Suppressor macrophage treated with lipopolysaccharide for 4 hours (primary cell): ENCODE data around the gene SGF29.
"Not testable (repeated sequence)": the region's sequence is repeated elsewhere in the genome, so short reads cannot be mapped to it uniquely, and the experiment has no call there.

Experiments used
- DNase-seq: peaks from one replicate; pipeline ENCODE4 v3.0.0-alpha.2; 2020

SGF29 gene

DNA sequence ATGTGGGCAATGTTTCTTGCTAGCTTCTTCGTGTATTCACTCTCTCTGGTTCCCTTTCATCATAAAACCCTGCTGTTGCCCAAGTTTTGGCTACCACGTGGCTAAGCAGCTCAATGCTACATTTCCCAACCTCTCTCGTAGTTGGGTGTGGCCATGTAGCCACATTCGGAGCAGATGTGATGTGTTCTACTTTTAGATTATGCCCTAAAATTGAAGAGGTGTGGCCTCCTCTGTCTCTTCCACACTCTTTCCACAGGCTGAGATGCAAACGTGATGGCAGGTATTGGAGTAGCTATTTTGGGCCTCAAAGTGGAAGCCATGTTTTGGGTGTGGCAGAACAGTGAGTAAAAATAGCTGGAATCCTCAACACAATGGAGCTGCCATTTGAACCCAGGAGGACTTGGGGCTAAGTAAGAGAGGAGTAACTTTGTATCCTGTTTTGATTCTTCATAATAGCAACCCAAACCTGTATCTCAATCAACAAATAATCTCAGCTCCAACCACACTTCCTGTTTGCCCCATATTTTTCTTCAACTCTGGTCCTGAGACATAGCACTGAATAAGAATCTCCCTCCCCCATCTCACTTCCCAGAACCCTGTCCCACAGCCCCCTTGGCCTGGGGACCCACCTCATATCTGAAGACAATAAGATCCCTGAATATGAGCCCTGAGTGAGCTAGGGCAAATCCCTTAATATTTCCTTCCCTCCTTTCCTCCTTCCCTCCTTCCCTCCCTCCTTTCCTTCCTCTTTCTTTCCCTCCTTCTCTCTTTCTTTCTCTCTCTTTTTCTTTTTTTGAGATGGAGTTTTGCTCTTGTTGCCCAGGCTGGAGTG, 19.0 kb upstream of the SGF29 start:
- peak; percentile 96 for DNase-seq

- DNase-seq = no peak
These were observed 16.6 kb upstream of the SGF29 start for GRCh38 chr16:28537076-28537475.

DNA sequence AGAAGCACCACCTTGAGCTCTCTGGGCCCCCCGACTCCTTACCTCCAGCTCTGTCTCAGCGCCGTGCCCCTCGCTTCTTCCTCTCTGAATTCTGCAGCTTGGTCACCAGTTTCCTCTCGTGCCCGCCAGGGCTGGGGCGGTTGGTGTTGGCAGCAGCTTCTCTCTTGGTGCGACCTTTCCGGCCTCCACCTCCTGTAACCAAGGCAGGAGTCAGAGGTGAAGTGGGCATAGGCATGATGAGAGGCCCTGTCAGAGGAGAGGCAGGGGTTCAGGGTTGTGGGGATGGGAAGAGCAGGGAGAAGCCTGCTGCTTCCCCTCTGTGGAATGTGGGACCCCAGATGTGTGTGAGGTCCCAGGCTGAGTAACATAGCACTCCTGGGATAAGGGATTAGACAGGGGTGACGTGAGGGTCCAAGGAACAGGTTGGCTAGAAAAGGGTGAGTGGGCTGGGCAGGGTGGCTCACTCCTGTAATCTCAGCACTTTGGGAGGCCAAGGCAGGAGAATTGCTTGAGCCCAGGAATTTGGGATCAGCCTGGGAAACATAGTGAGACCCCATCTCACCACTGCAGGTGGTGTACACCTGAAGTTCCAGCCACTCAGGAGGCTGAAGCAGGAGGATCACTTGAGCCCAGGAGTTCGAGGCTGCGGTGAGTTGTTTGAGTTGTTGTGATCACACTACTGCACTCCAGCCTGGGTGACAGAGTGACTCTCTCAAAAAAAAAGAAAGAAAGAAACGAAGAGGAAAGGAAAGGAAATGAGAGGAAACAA, 15.6 kb upstream of the SGF29 start:
- no peak for DNase-seq

GRCh38 chr16:28538733-28539596, 14.8 kb upstream of the SGF29 start, which contains the start of gene NUPR1:
TSS of gene NUPR1 (minus strand) at chr16:28538974. CDS start at chr16:28538907, 67 bp downstream.
- peak; percentile 46 for DNase-seq

DNA sequence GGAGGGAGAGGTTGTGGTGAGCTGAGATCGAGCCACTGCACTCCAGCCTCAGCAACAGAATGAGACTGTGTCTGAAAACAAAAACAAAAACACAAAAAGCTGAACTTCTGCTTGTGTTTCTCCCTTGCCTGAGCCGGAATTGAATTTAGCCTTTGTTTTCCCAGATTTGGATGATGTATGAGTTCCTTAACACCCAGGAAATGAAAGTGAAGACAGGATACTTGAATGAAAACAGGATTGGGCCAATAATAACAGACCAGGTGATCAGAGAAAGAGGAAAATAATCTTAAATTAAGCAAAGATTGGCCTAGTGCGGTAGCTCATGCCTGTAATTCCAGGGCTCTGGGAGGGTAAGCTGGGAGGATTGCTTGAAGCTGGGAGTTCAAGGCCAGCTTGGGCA, 13.4 kb upstream of the SGF29 start:
- DNase-seq = peak; percentile 71

- no peak for DNase-seq
These were observed 11.1 kb upstream of the SGF29 start for GRCh38 chr16:28542646-28543045.

- DNase-seq = peak; percentile 93
These were observed 10.6 kb upstream of the SGF29 start for GRCh38 chr16:28543072-28543471.

DNA sequence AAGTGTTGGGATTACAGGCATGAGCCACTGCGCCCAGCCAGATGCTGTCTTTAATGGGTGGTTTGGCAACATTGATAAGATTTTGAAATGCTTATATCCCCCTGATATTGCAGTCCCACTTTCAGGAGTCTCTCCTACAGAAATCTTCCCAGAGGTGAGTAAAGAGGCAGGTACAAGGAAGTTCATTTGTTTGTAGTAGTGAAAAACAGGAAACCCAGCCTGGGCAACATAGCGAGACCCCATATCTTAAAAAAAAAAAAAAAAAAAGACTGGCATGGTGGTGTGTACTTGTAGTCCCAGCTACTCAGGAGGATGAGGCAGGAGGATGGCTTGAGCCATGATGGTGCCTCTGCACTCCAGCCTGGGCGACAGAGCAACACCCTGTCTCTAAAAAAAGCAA, 8.7 kb upstream of the SGF29 start:
- no peak for DNase-seq

DNA sequence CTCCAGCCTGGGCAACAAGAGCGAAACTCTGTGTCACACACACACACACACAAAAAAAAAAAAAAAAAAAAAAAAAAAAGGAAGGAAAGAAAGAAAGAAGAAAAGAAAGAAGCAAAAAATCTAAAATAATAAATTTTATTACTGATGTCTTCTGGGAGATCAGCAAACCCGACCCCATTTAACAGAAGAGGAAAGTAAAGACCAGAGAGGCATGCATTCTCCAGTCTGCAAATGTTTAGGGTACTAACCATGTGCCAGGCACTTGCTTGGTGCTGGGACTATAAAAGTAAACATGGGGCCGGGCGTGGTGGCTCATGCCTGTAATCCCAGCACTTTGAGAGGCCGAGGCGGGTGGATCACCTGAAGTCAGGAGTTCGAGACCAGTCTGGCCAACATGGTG, 7.8 kb upstream of the SGF29 start:
- not testable (repeated sequence) for DNase-seq

GRCh38 chr16:28546626-28547025, 7.1 kb upstream of the SGF29 start:
- no peak for DNase-seq

DNA sequence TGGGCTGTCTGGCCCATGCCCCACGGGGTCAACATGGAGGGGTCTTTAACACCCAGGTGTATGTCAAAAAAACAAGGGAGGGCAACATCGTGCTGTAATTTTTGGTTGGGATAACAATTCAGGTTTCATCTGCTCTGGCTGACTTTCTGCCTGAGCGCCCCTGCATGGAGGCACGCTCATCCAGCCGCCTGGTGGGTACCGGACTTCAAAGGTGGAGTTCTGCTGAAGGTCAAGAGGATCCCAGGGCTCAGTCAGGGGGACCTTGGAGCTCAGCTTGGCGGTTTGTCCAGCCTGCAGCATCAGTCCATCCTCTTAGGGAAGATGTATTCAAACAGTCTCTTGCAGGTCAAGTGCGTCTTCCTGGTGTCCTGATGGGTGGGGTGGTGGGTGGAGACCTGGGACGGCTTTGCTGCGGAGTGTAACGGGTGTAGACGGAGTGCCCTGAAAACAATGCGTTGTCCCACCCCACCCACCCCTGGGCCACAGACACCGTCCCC, 5.4 kb upstream of the SGF29 start:
- DNase-seq = no peak

- DNase-seq = peak; percentile 56
These were observed 4.3 kb upstream of the SGF29 start for GRCh38 chr16:28549301-28549899.

GRCh38 chr16:28554634-28555423, 1.1 kb downstream of the SGF29 start:
- no peak for DNase-seq

DNA sequence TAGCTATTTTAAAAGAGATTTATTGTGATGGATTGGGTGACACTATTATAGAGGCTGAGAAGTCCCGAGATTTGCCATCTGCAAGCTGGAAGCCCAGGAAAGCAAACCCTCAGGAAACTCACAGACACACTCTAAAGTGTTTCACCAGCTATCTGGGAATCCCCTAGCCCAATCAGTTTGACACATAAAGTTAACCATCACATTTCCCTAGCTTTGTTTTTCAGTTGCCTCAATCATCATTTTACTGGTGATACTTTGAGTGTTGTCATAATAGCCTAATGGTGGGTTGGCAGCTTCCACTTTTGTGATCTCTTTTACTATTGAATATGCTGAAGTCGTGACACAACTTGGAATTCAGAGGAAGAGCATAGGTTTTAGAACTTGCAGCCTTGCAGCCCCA, 1.8 kb downstream of the SGF29 start:
- DNase-seq = peak; percentile 74

DNA sequence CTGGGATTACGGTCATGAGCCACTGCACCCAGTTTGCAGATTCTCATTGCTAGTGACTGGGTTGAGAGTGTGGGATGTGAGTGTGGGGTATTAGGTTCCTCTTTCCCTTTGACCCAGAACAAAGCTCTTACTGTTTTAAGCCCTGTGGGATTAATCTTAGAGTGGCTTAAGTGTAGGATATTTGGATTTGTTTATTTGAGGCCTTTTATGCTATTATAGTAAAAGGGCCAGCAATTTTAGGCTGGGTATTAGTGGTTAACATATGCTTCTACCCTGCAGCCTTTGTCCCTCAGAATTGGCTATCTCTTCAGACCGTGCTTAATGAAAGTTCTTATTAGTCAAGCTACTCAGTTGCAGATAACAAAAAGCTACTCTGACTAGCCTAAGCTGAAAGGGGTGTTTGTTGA, 3.2 kb downstream of the SGF29 start:
- DNase-seq = peak; percentile 45

DNA sequence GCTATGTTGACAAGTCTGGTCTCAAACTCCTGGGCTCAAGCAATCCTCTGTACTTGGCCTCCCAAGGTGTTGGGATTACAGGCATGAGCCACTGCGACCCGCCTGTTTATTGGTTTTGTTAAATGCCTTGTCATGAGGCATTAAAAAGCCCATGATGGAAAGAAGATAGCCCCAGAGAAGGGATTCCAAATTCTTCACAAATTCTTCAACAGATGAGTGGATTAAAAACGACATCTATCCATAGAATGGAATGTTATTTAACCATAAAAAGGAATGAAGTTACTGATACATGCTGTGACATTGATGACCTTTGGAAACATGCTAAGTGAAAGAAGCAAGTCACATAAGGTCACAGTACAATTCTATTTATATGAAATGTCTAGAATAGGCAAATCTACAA, 4.7 kb downstream of the SGF29 start:
- no peak for DNase-seq

DNA sequence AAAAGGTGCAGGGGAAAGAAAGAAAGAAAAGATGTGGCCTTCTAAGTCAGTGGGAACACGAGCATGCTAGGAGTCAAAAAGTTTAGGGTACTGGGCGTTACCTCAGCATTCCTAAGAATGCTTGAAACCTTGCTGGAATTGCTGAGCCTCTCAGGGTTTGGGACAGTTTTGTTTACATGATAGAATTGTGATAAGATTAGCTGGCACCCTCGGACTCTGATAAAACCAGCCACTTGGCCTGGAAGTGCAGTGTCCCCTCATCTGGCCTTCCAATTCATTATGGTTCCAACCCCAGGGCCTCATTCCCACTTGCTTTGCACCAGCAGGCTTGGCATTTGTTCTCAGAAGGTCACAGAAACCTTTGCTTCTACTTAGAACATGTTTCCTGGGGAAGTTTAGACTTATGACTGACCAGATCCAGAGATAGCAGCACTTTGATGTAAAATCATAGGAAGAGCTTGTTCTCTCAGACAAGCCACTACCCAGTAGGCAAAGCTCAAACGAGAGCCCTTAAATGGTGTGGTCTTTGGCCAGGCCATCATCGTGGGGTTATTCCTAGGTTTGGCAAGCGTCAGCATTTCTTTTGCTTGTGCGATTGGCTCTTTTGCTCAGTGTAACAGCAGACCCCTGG, 8.0 kb downstream of the SGF29 start:
- no peak for DNase-seq

DNA sequence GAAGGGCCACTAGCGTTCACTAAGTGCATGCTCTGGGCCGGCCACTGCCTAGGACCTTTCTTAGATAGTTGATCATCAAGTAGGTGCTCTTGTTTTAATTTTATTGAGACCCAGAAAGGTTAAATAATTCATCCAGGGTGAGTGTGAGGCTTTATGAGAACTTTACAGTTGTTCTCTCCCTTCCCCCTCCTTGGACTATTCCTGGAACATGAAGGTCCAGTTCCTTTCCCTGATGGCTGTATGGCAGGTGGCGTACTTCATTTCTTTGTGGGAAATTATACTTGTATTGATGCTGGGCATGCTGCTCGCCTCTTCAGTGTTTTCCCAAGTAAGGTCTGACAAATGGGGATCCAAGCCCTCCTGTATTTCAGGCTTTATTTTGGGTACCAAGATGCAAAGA, 8.5 kb downstream of the SGF29 start:
- DNase-seq = no peak

DNA sequence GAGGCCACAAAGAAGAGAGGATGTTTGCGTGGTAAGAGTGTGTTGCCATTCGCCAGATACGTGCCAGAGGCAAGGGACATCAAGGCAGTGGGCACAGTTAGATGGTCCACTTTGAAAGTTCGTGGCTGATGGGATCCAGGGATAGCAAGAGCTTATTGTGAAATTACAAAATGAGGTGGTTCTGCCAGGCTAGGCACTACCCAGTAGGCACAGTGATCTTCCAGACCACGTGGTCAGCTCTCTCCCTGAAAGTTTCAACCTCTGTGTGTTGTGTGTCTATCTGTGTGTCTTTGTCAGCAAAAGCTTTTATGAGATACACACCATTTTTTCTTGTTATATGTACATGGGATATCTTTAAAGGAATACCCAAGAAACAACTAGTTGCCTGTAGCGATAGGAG, 9.5 kb downstream of the SGF29 start:
- no peak for DNase-seq

GRCh38 chr16:28566233-28566925, 12.7 kb downstream of the SGF29 start:
- not testable (repeated sequence) for DNase-seq

DNA sequence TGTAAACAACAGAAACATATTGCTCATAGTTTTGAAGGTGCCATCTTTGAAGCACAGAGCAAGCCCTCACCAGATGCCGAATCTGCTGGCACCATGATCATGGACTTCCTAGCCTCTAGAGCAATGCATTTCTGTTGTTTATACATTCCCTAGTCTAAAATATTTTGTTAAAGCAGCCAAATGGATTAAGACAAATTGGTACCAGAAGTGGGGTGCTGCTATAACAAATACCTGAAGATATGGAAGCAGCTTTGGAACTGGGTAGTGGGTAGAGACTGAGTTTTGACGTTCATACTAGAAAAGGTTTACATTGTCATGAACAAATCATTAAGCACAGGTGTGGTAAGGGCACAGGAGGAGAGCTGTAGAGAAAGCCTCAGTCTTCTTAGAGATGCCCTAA, 13.6 kb downstream of the SGF29 start:
- no peak for DNase-seq
